ENCODE data around the gene CAMK1G. TPM values are rescaled to one million over a fixed set of nuclear protein-coding genes. Genes with fewer than 3 reads are reported as not detected.

The CAMK1G gene
- polyA plus RNA-seq, 6 donors from 2014 or later: not detected

Other genes with a start within 250 kb of the CAMK1G start
- not detected for gene LAMB3, start 68.7 kb downstream of the CAMK1G start, polyA plus RNA-seq (ENCODE audit: low read depth in 6 of 6)
- 1 to 10 TPM in 2 of 6 donors, not detected in 4; 1.4 to 4.7 TPM for gene G0S2, start 91.7 kb downstream of the CAMK1G start, polyA plus RNA-seq (ENCODE audit: low read depth in 6 of 6)
- not detected for gene HSD11B1, start 121.1 kb downstream of the CAMK1G start, polyA plus RNA-seq (ENCODE audit: low read depth in 6 of 6)
- gene TRAF3IP3, start 172.3 kb downstream of the CAMK1G start, polyA plus RNA-seq (ENCODE audit: low read depth in 6 of 6): 100 to 1,000 TPM; 161 to 281 (median 243) TPM
- 1 to 10 TPM in 1 of 6 donors, under 1 TPM in 5; 0.45 to 1.9 (median 0.66) TPM for gene C1orf74, start 200.8 kb downstream of the CAMK1G start, polyA plus RNA-seq (ENCODE audit: low read depth in 6 of 6)
- gene IRF6, start 222.4 kb downstream of the CAMK1G start, polyA plus RNA-seq (ENCODE audit: low read depth in 6 of 6): 1 to 10 TPM in 4 of 6 donors, under 1 TPM in 1, not detected in 1; 0.54 to 2.4 (median 1.8) TPM
- gene UTP25, start 244.3 kb downstream of the CAMK1G start, polyA plus RNA-seq (ENCODE audit: low read depth in 6 of 6): 10 to 100 TPM in 1 of 6 donors, 1 to 10 TPM in 5; 4.1 to 11.9 (median 6.8) TPM

Measured in naive B cell (primary cell).